CD14-positive monocyte (primary cell): ENCODE measurements around the gene GYS1. TPM values are rescaled to one million over a fixed set of nuclear protein-coding genes. Genes with fewer than 3 reads are reported as not detected.

Source experiments
- DNase-seq, 3 donors: peaks; one replicate each; pipeline ENCODE4 v3.0.0-alpha.2; 2011 to 2022
- H2AFZ ChIP-seq: 2 replicates; pipeline ENCODE4 v1.6.0; 2012; ENCODE audit warnings: mild to moderate bottlenecking, low read depth, low read length, inconsistent platforms; ENCODE audit not compliant: insufficient read depth, poor library complexity, severe bottlenecking
- H3K27ac ChIP-seq, 2 donors: 1 replicate in 1 of 2; 2 replicates in 1 of 2; pipeline ENCODE4 v1.5.1; 2012 to 2013; ENCODE audit warnings: low read length in 2 of 2, control low read depth in 1 of 2, inconsistent platforms in 1 of 2, low read depth in 1 of 2, mild to moderate bottlenecking in 1 of 2
- H3K27me3 ChIP-seq, 2 donors: one replicate each; pipeline versions ENCODE4 v1.6.0 to v1.6.1; 2011 to 2013; ENCODE audit warnings: low read length in 2 of 2; ENCODE audit not compliant: control insufficient read depth in 2 of 2, insufficient read depth in 2 of 2
- H3K36me3 ChIP-seq, 2 donors: replicated peaks in 1 of 2; 1 replicate in 1 of 2; 2 replicates in 1 of 2; pipeline versions ENCODE4 v1.5.1 to v1.6.1; 2012 to 2013; ENCODE audit warnings: low read length in 2 of 2, control low read depth in 1 of 2, inconsistent platforms in 1 of 2, mild to moderate bottlenecking in 1 of 2; ENCODE audit not compliant: insufficient read depth in 2 of 2, control insufficient read depth in 1 of 2
- H3K4me1 ChIP-seq, 2 donors: 1 replicate in 1 of 2; 2 replicates in 1 of 2; pipeline versions ENCODE4 v1.5.1 to v1.6.1; 2012 to 2013; ENCODE audit warnings: low read length in 2 of 2, control low read depth in 1 of 2, inconsistent platforms in 1 of 2, mild to moderate bottlenecking in 1 of 2, moderate library complexity in 1 of 2; ENCODE audit not compliant: insufficient read depth in 2 of 2, control insufficient read depth in 1 of 2
- H3K4me2 ChIP-seq: replicated peaks from 2 replicates; pipeline ENCODE3; 2012; ENCODE audit warnings: low read length, moderate library complexity, mild to moderate bottlenecking; ENCODE audit not compliant: poor library complexity, severe bottlenecking; ENCODE audit errors: extremely low read depth
- H3K4me3 ChIP-seq, 3 experiments: fragments of 200-600 bp in 1 of 3; sonication (generic) in 1 of 3; replicated peaks in 1 of 3; 1 replicate in 2 of 3; 2 replicates in 1 of 3; pipeline ENCODE4 v1.5.1; 2011 to 2013; ENCODE audit warnings: low read length in 3 of 3, mild to moderate bottlenecking in 3 of 3, control low read depth in 2 of 3, low read depth in 2 of 3, inconsistent platforms in 1 of 3, moderate library complexity in 1 of 3
- H3K79me2 ChIP-seq: 2 replicates; pipeline ENCODE4 v1.6.0; 2012; ENCODE audit warnings: mild to moderate bottlenecking, control low read depth, inconsistent platforms, low read length, moderate library complexity; ENCODE audit not compliant: insufficient read depth
- H3K9ac ChIP-seq: 2 replicates; pipeline ENCODE4 v1.6.0; 2017; ENCODE audit warnings: low read length, mild to moderate bottlenecking; ENCODE audit not compliant: insufficient read depth, poor library complexity, severe bottlenecking
- H3K9me3 ChIP-seq, 2 donors: replicated peaks in 1 of 2; 1 replicate in 1 of 2; 2 replicates in 1 of 2; pipeline versions ENCODE4 v1.5.1 to v1.6.1; 2012 to 2013; ENCODE audit warnings: low read length in 2 of 2, control low read depth in 1 of 2; ENCODE audit not compliant: control insufficient read depth in 1 of 2, insufficient read depth in 1 of 2
- H4K20me1 ChIP-seq: 2 replicates; pipeline ENCODE4 v1.6.0; 2012; ENCODE audit warnings: mild to moderate bottlenecking, low read length, control low read depth, moderate library complexity; ENCODE audit not compliant: insufficient read depth
- H3K27ac Mint-ChIP-seq, 7 donors: one replicate each; pipeline ENCODE4 v1.8.0; 2020; ENCODE audit warnings: mild to moderate bottlenecking in 7 of 7, mixed read lengths in 7 of 7, moderate library complexity in 6 of 7, inconsistent platforms in 2 of 7
- H3K27me3 Mint-ChIP-seq, 3 donors: one replicate each; pipeline ENCODE4 v1.8.0; 2021 to 2022; ENCODE audit warnings: low read depth in 3 of 3, mild to moderate bottlenecking in 3 of 3, mixed read lengths in 3 of 3, moderate library complexity in 3 of 3, inconsistent platforms in 1 of 3
- H3K36me3 Mint-ChIP-seq, 2 donors: one replicate each; pipeline ENCODE4 v1.8.0; 2020; ENCODE audit warnings: mixed read lengths in 2 of 2, inconsistent platforms in 1 of 2, mild to moderate bottlenecking in 1 of 2
- H3K4me1 Mint-ChIP-seq: one replicate; pipeline ENCODE4 v1.8.0; 2020; ENCODE audit warnings: mild to moderate bottlenecking, mixed read lengths
- H3K4me3 Mint-ChIP-seq, 2 donors: one replicate each; pipeline ENCODE4 v1.8.0; 2020; ENCODE audit warnings: mild to moderate bottlenecking in 2 of 2, mixed read lengths in 2 of 2, moderate library complexity in 1 of 2
- H3K9me3 Mint-ChIP-seq, 7 donors: one replicate each; pipeline ENCODE4 v1.8.0; 2020 to 2022; ENCODE audit warnings: mixed read lengths in 7 of 7, mild to moderate bottlenecking in 6 of 7, moderate library complexity in 6 of 7, inconsistent platforms in 2 of 7
- CTCF ChIP-seq: fragments of 200-600 bp; IDR thresholded peaks from one replicate; pipeline ENCODE4 v1.8.0; 2022; ENCODE audit warnings: antibody characterized with exemption, mild to moderate bottlenecking
- WGBS: methylation state at CpG from one replicate; pipeline ENCODE4 v1.1.5; 2013; ENCODE audit warnings: missing lambda C conversion rate; ENCODE audit not compliant: insufficient coverage; 5-methylcytosine and 5-hydroxymethylcytosine counted together
- intact Hi-C, 2 donors: fragments of 100-400 bp; cut with micrococcal nuclease; formaldehyde crosslinking; loops; one replicate each; pipeline versions ENCODE4 v1.15.0 to v1.15.1; 2023
- polyA plus RNA-seq, 3 donors: library from polyadenylated mRNA; depleted of rRNA in 1 of 3; unstranded in 2 of 3; stranded (reverse) in 1 of 3; fragments of 300-500 nt in 2 of 3; fragments of >200 nt in 1 of 3; fragmentation: Illumina TruSeq in 2 of 3; gene quantifications; 1 replicate in 2 of 3; 2 replicates in 1 of 3; pipeline ENCODE4 v1.2.3, GENCODE V29; 2012 to 2021

GYS1 gene
- polyA plus RNA-seq, 3 donors, result 13.3 to 26.0 (median 21.3) TPM

GRCh38 chr19:48961051-48961649, 32.0 kb downstream of the GYS1 start:
- peaks cover 0 to 7% (median 0%) of the 10 kb centered on the region in 3 donors for H3K27me3 Mint-ChIP-seq

More at GRCh38 chr19:48961051-48961649, 32.0 kb downstream of the GYS1 start:
- peak overlapping the region; percentile 43 to 99 (median 81) for H3K27ac Mint-ChIP-seq
- no peak for TF ChIP-seq CTCF
- H3K27ac ChIP-seq, result peak overlapping the region; percentile 88 to 96
- no peaks in the 10 kb centered on the region for H3K9me3 ChIP-seq
- H4K20me1 ChIP-seq, result peaks cover 11% of the 10 kb centered on the region
- H2AFZ ChIP-seq, result no peak overlapping the region
- intact Hi-C loops, result loop anchor here in 1 of 2 donors (10.0 kb wide), 1 partner anchor 326 kb away; the partner anchor contains the start of gene DBP
- H3K27me3 ChIP-seq, result no peaks in the 10 kb centered on the region
- DNase-seq, result no peak
- H3K9me3 Mint-ChIP-seq, result peaks cover 0 to 8% (median 0%) of the 10 kb centered on the region in 7 donors
- peaks cover 62% of the 10 kb centered on the region for H3K4me1 Mint-ChIP-seq
- no peak overlapping the region for H3K9ac ChIP-seq
- no peak overlapping the region for H3K4me3 Mint-ChIP-seq
- H3K4me1 ChIP-seq, result peaks cover 65 to 74% of the 10 kb centered on the region in 2 donors
- 87% methylated on average over 16 of the region's 19 CpGs for WGBS
- peaks cover 28 to 39% of the 10 kb centered on the region in 2 donors for H3K36me3 Mint-ChIP-seq
- no peak overlapping the region for H3K4me3 ChIP-seq
- peaks cover 66% of the 10 kb centered on the region for H3K79me2 ChIP-seq
- H3K36me3 ChIP-seq, result peaks cover 4 to 23% of the 10 kb centered on the region in 2 donors
- H3K4me2 ChIP-seq, result no peak overlapping the region
